ENCODE data around the gene CACTIN. TPM values are rescaled to one million over a fixed set of nuclear protein-coding genes. Genes with fewer than 3 reads are reported as not detected.

CACTIN gene
- total and polyA plus RNA-seq, 2 of the 4 experiments (the other 2 are of a cell fraction): 10.8 to 19.5 TPM

- no peak overlapping the region for H2AFZ ChIP-seq (replicated peaks; ENCODE audit: low read length, poor library complexity)
- ChIA-PET POLR2A (ENCODE audit: unreplicated experiment) (no interaction called here), CTCF (no interaction called here)
- H3K18ac ChIP-seq (ENCODE audit: low read depth, low read length): no peak overlapping the region
- no peak overlapping the region for H3K56ac ChIP-seq (ENCODE audit: extremely low read depth, insufficient read depth, low read length)
- no peak overlapping the region for H3K27ac ChIP-seq (ENCODE audit: insufficient read depth, low read length)
- WGBS, 2 experiments (ENCODE audit: extremely low coverage in 2 of 2, insufficient read length in 1 of 2): 81% methylated on average over 15 of the region's 19 CpGs; no CpG with 5 or more reads in 1 of the 2 experiments
- intact Hi-C loops (cut with micrococcal nuclease): loop anchor here (10.0 kb wide), 1 partner anchor 293 kb away; no protein-coding TSS in a partner anchor
- TF ChIP-seq CHD1 (IDR thresholded peaks at IDR 0.05; ENCODE audit: low read depth, low read length) (no peak), BHLHE40 (IDR thresholded peaks at IDR 0.05; ENCODE audit: low read depth, low read length) (no peak), CTCF (conservative IDR thresholded peaks at IDR 0.05; ENCODE audit: low read depth, low read length) (no peak), MXI1 (IDR thresholded peaks at IDR 0.05; ENCODE audit: borderline replicate concordance, low read depth, low read length) (no peak), RAD21 (IDR thresholded peaks at IDR 0.05; ENCODE audit: low read length) (no peak)
- TF ChIP-seq, protein P1, sequence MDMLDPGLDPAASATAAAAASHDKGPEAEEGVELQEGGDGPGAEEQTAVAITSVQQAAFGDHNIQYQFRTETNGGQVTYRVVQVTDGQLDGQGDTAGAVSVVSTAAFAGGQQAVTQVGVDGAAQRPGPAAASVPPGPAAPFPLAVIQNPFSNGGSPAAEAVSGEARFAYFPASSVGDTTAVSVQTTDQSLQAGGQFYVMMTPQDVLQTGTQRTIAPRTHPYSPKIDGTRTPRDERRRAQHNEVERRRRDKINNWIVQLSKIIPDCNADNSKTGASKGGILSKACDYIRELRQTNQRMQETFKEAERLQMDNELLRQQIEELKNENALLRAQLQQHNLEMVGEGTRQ (IDR thresholded peaks at IDR 0.05; ENCODE audit: low read depth, low read length): no peak
- no peak overlapping the region for H2BK5ac ChIP-seq (ENCODE audit: low read depth, low read length, poor library complexity, severe bottlenecking)
- H4K8ac ChIP-seq (ENCODE audit: low read depth in 2 of 2, low read length in 2 of 2): no peak overlapping the region
- H3K9ac ChIP-seq (ENCODE audit: low read depth, low read length): no peak overlapping the region
- no peaks in the 10 kb centered on the region for H3K9me1 ChIP-seq (ENCODE audit: insufficient read depth, low read length)
- H3K4ac ChIP-seq (ENCODE audit: low read depth, low read length): no peak overlapping the region
- H3K14ac ChIP-seq (replicated peaks; ENCODE audit: low read depth, low read length): no peak overlapping the region
- H2BK20ac ChIP-seq (ENCODE audit: low read depth, low read length): no peak overlapping the region
- H2AK9ac ChIP-seq (replicated peaks; ENCODE audit: low read depth, low read length, poor library complexity): no peak overlapping the region
- no peaks in the 10 kb centered on the region for H3K27me3 ChIP-seq (ENCODE audit: control insufficient read depth, insufficient read depth, low read length)
- no peaks in the 10 kb centered on the region for H3K9me3 ChIP-seq (ENCODE audit: control insufficient read depth, insufficient read depth, low read length)
- H2AK5ac ChIP-seq (ENCODE audit: low read depth, low read length): no peak overlapping the region
- peaks cover 7% of the 10 kb centered on the region; the same call in 1 of the 2 replicates for H4K20me1 ChIP-seq (ENCODE audit: insufficient read depth, low read length)
- peaks cover 31% of the 10 kb centered on the region for H3K36me3 ChIP-seq (ENCODE audit: control insufficient read depth, insufficient read depth, low read length)
- H4K5ac ChIP-seq (ENCODE audit: low read depth, low read length): no peak overlapping the region
- H3K23ac ChIP-seq (ENCODE audit: low read depth, low read length): no peak overlapping the region
- H2BK120ac ChIP-seq (ENCODE audit: low read depth, low read length): no peak overlapping the region
- ATAC-seq (ENCODE audit: low read depth): no peak
- H3K79me1 ChIP-seq (ENCODE audit: low read depth in 1 of 2, low read length in 2 of 2): peaks cover 3 to 13% of the 10 kb centered on the region in 2 experiments; a peak in 1 of 4 replicates
- H3K4me3 ChIP-seq (ENCODE audit: insufficient read depth, low read depth, low read length): no peak overlapping the region
- dilution Hi-C loops (cut with HindIII; ENCODE audit: low sequenced_read_pairs, unreplicated experiment): no loop called here
- no peak overlapping the region for H2BK15ac ChIP-seq (ENCODE audit: low read depth, low read length)
- BruUV-seq (replicated peaks): no TSS peak
- DNase-seq: no peak
- in situ Hi-C loops (cut with MboI; ENCODE audit: low sequenced_read_pairs): loop anchor here (25.0 kb wide), 1 partner anchor 305 kb away; no protein-coding TSS in a partner anchor
- no peak overlapping the region for H4K91ac ChIP-seq (ENCODE audit: insufficient read depth, low read depth, low read length)
- peaks cover 3% of the 10 kb centered on the region; the same call in 1 of the 2 replicates for H3K4me1 ChIP-seq (ENCODE audit: control insufficient read depth, insufficient read depth, low read length)
- no peak overlapping the region for H3K4me2 ChIP-seq (ENCODE audit: low read depth, low read length)
Measured at GRCh38 chr19:3617463-3617862, 9.1 kb downstream of the CACTIN start.

Measured in IMR-90 (cell line).